Posterior cingulate gyrus (tissue), 11 donors: ENCODE results near the gene DEFB114.
"Not testable (repeated sequence)": the region's sequence is repeated elsewhere in the genome, so short reads cannot be mapped to it uniquely, and the experiment has no call there.

ENCODE experiments used
- DNase-seq, 10 donors: peaks; one replicate each; pipeline versions ENCODE4 v3.0.0 to v3.0.0-alpha.2; 2020 to 2021; ENCODE audit warnings: mixed read lengths in 3 of 10
- intact Hi-C: fragments of 100-400 bp; cut with DNase I; formaldehyde crosslinking; loops from one replicate; pipeline ENCODE4 v1.15.1; 2023

Gene DEFB114

DNA sequence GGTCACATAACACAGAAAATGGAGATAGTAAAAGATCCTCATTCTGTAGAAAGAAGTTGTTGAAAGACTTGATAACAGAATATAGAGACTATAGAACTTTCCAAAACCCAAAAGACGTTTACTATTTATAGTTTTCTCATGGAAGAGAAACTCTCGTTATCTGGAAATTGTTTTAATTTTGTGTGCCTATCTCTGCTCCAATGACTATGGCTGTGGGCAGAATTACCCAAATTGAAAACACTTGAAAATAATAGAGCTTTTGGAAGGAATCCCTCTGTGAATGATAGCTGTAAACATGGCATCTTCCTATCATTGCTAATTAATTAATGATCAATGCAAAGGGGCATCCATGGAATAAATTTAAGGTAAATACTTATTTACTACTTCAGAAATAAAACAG is at the start of gene DEFB114:
TSS of gene DEFB114 (minus strand) at position 101 of the 400 bp plus-strand sequence. CDS start at position 42, 59 bp downstream.
- intact Hi-C loops = no loop called here
- no peak for DNase-seq

GRCh38 chr6:50007819-50008218 is 43.9 kb upstream of the DEFB114 start:
- DNase-seq = no peak
- intact Hi-C loops = no loop called here

DNA sequence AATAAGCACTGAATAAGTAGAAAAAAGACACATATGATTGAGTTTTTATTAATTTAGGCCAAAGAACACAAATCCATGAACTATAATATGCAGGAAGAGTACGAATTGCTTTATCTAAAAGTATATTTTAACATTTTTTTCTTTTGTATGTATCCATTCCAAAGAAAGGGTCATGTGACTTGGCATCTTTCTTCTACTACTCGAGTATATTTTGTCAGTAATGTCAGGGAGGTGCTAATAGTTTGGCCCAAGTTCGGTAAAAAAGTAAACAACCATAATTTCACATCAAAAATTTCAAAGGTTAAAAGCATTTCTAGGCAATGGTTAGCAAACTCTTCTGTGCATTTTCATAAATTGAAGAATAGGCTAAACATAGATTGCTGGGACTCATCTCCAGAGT is 39.2 kb upstream of the DEFB114 start:
- intact Hi-C loops = no loop called here
- DNase-seq = no peak

GRCh38 chr6:49995278-49995677 is 31.3 kb upstream of the DEFB114 start:
- intact Hi-C loops = no loop called here
- no peak for DNase-seq

- intact Hi-C loops = no loop called here
- DNase-seq = no peak
Observed at GRCh38 chr6:49988900-49989299, 24.9 kb upstream of the DEFB114 start.

GRCh38 chr6:49987749-49988148 is 23.8 kb upstream of the DEFB114 start:
- no peak for DNase-seq
- intact Hi-C loops = no loop called here

DNA sequence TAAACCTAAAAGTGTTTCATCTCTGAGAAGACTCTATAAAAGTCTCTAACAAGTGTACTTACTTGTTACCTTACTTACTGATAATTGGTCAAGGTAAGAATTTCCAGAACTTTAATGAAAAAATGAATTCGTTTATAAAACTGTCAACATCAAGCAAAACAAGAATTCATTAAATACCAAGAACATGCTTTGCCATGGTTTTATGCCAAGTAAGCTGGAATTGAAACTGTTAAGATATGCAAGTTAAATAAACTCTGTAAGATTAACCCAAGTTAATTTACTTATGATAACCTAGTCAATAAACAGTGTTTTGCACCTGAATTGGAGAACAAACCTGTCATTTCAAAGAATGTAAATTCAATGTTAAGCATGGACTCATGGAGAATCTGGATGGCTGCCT is 22.6 kb upstream of the DEFB114 start:
- DNase-seq = no peak
- intact Hi-C loops = no loop called here

DNA sequence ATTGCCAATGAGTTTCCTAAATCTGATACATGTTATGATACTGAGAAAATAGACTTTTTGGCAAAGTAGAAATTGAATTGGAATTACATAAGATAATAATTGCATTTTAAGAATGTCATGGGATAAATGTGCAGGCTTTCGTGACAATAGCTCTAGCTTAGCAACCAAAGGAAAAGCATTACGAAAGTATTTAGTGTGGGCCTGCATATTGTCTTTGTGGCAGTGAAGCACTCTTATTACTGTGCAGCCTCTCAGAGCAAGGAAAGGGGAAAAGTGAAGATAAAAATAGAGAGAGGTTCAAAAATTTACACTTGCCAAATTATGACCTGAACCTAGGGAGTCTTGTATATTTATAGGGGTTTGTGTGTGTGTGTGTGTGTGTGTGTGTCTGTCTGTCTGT is 18.1 kb upstream of the DEFB114 start:
- intact Hi-C loops = no loop called here
- DNase-seq = no peak

- intact Hi-C loops = no loop called here
- no peak for DNase-seq
Observed at GRCh38 chr6:49980898-49981297, 16.9 kb upstream of the DEFB114 start.

DNA sequence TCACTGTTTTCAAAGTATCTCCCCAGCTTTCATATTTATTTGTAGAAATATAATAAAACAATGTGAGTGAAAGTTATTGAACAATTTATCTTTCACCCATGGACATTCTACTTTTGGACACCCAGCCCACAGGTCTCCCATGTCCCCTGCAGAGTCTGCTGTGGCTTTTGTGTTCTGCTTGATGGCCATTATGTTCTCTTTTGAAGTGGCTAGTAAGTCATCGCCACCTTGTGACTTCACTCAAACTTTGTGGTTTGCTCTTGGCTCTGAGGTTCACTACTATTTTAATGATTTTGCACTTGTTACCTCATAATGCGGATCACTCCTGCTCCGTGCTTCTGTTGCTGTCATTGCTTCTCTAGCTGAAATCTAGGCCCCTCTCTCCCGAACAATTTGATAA is 15.6 kb upstream of the DEFB114 start:
- DNase-seq = no peak
- intact Hi-C loops = no loop called here

GRCh38 chr6:49978332-49979226 is 14.6 kb upstream of the DEFB114 start:
- intact Hi-C loops = no loop called here

GRCh38 chr6:49969605-49970004 is 5.6 kb upstream of the DEFB114 start, which contains the start of gene DEFB113:
Gene DEFB113, minus strand, starts transcription at chr6:49969625. Its CDS starts 0 bp downstream, at chr6:49969625.
- intact Hi-C loops = no loop called here
- no peak for DNase-seq

More at GRCh38 chr6:49978332-49979226, 14.6 kb upstream of the DEFB114 start:
- no peak for DNase-seq

DNA sequence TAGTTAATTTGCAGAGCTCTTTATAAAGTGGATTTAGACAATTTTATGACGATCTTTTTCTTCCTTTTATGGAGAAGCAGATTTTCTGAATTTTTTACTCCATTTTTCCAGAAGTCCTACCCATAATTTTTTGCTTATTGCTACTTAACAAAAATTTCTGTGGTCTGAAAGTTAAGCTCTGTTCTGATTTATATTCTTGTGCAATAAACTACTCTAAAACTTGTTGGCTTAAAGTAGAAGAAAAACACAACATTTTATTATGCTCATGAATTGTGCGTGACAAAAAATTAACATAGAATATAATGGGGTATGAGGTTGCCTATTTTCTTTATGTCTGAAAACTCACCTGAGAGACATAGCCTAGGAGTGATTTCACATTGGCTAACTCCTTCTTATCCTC is 2.9 kb upstream of the DEFB114 start:
- no peak for DNase-seq
- intact Hi-C loops = no loop called here

DNA sequence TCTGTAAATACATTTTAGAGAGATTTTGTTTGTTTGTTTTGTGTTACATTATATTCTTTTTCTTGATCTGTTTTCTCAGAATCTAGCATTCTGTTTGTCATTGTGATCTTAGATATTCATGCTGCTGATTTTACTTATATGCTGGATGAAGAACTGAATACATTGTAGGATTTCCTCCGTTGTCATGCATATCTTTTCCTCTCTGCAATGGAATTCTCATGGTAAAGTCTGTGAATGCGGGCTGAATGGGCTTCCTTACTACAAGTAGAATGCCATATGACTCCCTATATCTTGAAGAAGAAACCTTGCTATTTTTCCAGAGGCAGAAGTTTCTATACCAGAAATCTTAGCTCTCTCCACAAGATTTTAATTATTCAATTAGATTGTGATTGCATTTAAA is 2.4 kb upstream of the DEFB114 start:
- intact Hi-C loops = no loop called here
- no peak for DNase-seq

GRCh38 chr6:49958180-49958579 is 5.8 kb downstream of the DEFB114 start:
- DNase-seq = no peak
- intact Hi-C loops = no loop called here

GRCh38 chr6:49955847-49956246 is 8.1 kb downstream of the DEFB114 start:
- no peak for DNase-seq
- intact Hi-C loops = no loop called here

DNA sequence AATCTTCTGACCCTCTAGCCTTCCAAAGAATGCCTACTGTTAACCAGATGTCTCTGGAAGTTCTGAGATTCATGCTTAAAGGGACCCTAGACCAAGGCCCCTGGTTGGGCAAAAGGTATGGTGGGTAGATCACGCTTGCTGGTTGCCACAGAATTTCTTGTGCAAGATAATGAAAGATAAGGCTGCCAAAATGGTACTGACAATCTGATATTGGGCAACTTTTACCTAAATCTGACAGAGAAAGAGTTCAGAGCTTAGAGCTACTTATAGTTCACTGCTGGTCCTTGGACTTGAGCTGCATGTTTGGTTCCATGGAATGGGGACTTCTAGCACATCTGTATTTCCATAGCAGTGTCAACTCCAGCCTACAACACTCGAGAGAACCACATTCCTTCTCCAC is 12.0 kb downstream of the DEFB114 start:
- intact Hi-C loops = no loop called here
- DNase-seq = no peak

DNA sequence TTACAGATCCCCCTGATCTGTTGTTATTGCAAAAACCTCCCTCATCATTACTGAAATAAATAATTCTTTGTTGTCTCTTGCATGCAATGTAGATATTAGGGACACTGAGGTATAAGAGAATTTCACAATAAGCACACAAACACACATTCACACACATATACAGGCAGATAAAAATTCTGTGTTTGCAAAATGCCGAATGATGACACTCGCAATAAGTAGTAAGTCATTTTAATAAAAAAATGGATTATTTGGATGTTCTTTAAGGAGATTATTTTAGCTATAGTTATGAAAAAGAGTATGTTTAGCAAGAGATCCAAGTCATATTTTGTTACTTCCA is 13.6 kb downstream of the DEFB114 start:
- intact Hi-C loops = no loop called here
- DNase-seq = no peak

DNA sequence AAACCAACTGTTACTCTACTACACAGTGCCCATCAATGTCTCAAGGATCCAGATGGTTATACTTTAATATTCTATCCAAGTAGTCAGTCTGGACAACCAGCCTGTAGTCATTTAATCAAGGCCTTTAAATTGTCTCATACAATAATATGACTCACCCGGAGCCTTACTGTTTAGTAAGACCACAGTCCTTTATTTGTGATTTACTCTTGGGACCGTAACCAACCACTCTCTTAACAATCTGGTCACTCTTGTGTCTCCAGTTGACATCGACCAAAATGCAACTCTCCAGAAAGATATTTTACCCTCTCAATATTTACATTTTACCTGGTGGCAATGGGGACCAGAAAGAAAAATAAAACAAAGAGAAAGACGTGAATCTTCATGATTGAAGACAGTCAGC is 14.9 kb downstream of the DEFB114 start:
- intact Hi-C loops = no loop called here
- DNase-seq = no peak

GRCh38 chr6:49946835-49947234 is 17.1 kb downstream of the DEFB114 start:
- intact Hi-C loops = no loop called here
- no peak for DNase-seq

DNA sequence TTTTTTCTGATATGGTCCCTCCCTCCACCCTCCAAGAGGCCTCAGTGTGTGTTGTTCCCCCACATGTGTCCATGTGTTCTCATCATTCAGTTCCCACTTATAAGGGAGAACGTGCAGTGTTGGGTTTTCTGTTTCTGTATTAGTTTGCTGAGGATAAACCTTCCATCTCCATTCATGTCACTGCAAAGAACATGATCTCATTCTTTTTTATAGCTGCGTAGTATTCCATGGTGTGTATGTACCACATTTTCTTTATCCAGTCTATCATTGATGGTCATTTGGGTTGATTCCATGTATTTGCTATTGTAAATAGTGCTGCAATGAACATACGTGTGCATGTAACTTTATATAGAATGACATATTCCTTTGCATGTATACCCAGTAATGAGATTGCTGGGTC is 19.9 kb downstream of the DEFB114 start:
- DNase-seq, intact Hi-C loops: not testable (repeated sequence)

- DNase-seq = no peak
- intact Hi-C loops = no loop called here
Observed at GRCh38 chr6:49939993-49940498, 23.9 kb downstream of the DEFB114 start.
